Measurements from ENCODE around the gene KIF17. TPM values are rescaled to one million over a fixed set of nuclear protein-coding genes. Genes with fewer than 3 reads are reported as not detected.
A peak's percentile ranks its signal among the peaks of the same experiment; 100 is the strongest.

KIF17 gene
- total and polyA plus RNA-seq, 8 donors = 0.20 to 1.1 (median 0.69) TPM

DNA sequence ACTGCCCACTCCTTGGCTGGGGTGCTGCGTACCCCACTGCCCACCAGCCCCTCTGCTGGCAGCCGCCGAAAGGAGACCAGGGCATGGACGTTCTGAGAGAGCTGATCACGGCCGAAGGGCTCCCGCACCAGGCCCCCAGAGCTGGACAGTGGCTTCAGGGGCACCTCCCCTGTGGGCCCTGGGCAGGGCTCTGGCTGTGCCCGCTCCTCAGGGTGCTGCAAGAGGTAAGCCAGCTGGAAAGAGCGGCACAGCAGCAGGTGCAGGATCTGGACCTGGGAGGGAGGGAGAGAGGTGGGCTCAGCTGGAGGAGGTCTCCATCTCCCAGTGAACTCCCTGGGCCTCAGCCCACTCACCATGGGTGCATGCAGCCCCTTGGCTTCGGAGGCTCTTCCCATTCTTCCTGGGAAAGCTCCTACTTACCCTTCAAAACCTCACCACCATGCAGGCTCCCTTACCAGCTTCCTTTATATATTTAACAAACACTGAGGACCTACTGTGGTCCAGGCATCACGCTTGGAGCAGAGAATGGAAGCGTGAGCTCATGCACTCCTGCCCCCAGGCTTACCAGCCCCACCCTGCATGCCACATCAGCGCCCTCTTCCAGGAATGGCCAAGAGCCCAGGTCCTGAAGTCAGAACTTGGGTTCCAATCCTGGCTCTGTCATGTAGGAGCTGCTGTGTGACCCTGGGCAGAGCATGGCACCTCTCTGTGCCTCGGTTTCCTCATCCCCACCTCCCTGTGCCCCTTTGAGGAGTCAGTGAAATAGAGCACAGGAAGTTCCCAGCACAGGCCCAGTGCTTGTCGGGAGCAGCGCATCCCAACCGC is 6.8 kb upstream of the KIF17 start:
- 84 to 91% methylated on average over 17 of the region's 17 CpGs for WGBS, 2 donors
- intact Hi-C loops (cut with DNase I) = no loop called here
- Histone ChIP-seq H3K36me3 (no peaks in the 10 kb centered on the region), H3K27me3 (no peaks in the 10 kb centered on the region), H3K4me3 (no peak overlapping the region), H3K4me1 (no peaks in the 10 kb centered on the region), H3K9me3 (no peaks in the 10 kb centered on the region), H3K27ac (no peak overlapping the region)
- ATAC-seq (no peak), DNase-seq (peak in 1 of 6 donors; percentile 27), FAIRE-seq (no peak)
- TF ChIP-seq CTCF (IDR thresholded peaks at IDR 0.05) = no peak

GRCh38 chr1:20723537-20724363 is 5.9 kb upstream of the KIF17 start:
- no peaks in the 10 kb centered on the region for H3K9me3 ChIP-seq
- H3K36me3 ChIP-seq = no peaks in the 10 kb centered on the region
- ATAC-seq = no peak
- no peaks in the 10 kb centered on the region for H3K4me1 ChIP-seq
- no peaks in the 10 kb centered on the region for H3K27me3 ChIP-seq
- FAIRE-seq = no peak
- H3K27ac ChIP-seq = no peak overlapping the region
- intact Hi-C loops (cut with DNase I) = no loop called here
- DNase-seq = peak in 1 of 6 donors; percentile 58
- 85 to 89% methylated on average over 32 to 35 of the region's 35 CpGs for WGBS, 2 donors
- no peak overlapping the region for H3K4me3 ChIP-seq
- no peak for TF ChIP-seq CTCF (IDR thresholded peaks at IDR 0.05)

- intact Hi-C loops (cut with DNase I) = no loop called here
- FAIRE-seq = no peak
- 86 to 88% methylated on average over 4 of the region's 4 CpGs for WGBS, 2 donors
These were observed 5.3 kb upstream of the KIF17 start for GRCh38 chr1:20723159-20723536.

GRCh38 chr1:20721117-20722061 is 3.6 kb upstream of the KIF17 start:
- no peak overlapping the region for H3K4me3 ChIP-seq
- no peaks in the 10 kb centered on the region for H3K27me3 ChIP-seq
- ATAC-seq (no peak), DNase-seq (peak in 1 of 6 donors; percentile 54), FAIRE-seq (no peak)
- TF ChIP-seq CTCF (IDR thresholded peaks at IDR 0.05) = no peak
- 85 to 88% methylated on average over 29 of the region's 29 CpGs for WGBS, 2 donors
- intact Hi-C loops (cut with DNase I) = no loop called here
- no peaks in the 10 kb centered on the region for H3K9me3 ChIP-seq
- peaks cover 0 to 3% (median 0%) of the 10 kb centered on the region in 3 donors for H3K4me1 ChIP-seq
- no peaks in the 10 kb centered on the region for H3K36me3 ChIP-seq
- H3K27ac ChIP-seq = no peak overlapping the region

More at GRCh38 chr1:20723159-20723536, 5.3 kb upstream of the KIF17 start:
- Histone ChIP-seq H3K27ac (no peak overlapping the region), H3K9me3 (no peaks in the 10 kb centered on the region), H3K4me1 (no peaks in the 10 kb centered on the region), H3K36me3 (no peaks in the 10 kb centered on the region), H3K27me3 (no peaks in the 10 kb centered on the region), H3K4me3 (no peak overlapping the region)
- no peak for TF ChIP-seq CTCF (IDR thresholded peaks at IDR 0.05)
- no peak for DNase-seq
- ATAC-seq = no peak
